HepG2 (cell line): ENCODE measurements around the gene BOLA3. TPM values are rescaled to one million over a fixed set of nuclear protein-coding genes. Genes with fewer than 3 reads are reported as not detected.
A peak's percentile ranks its signal among the peaks of the same experiment; 100 is the strongest.

Experiments used
- BRCA1 ChIP-seq: sonication (generic); formaldehyde crosslinking; IDR thresholded peaks from 2 replicates; pipeline ENCODE4 v1.4.0; 2020; ENCODE audit warnings: missing genetic modification reagents
- DNMT3B ChIP-seq: conservative IDR thresholded peaks from 2 replicates; pipeline ENCODE4 v1.6.1; 2016; ENCODE audit warnings: missing biosample characterization, control low read depth
- ETV5 ChIP-seq: IDR thresholded peaks from 2 replicates; pipeline ENCODE4 v1.6.1; 2018; ENCODE audit warnings: missing biosample characterization, missing genetic modification reagents, inconsistent platforms, borderline replicate concordance
- HNRNPH1 ChIP-seq: fragments of 200-400 bp; formaldehyde crosslinking; optimal IDR thresholded peaks from 2 replicates; pipeline ENCODE3; 2017; ENCODE audit warnings: mild to moderate bottlenecking, low read depth, low read length
- JUNB ChIP-seq: sonication (generic); formaldehyde crosslinking; IDR thresholded peaks from 2 replicates; pipeline ENCODE4 v1.8.0; 2022; ENCODE audit warnings: missing genetic modification reagents, mild to moderate bottlenecking, borderline replicate concordance
- MYNN ChIP-seq: sonication (generic); formaldehyde crosslinking; IDR thresholded peaks from 2 replicates; pipeline ENCODE4 v1.4.0; 2020; ENCODE audit warnings: mild to moderate bottlenecking, low read depth, missing genetic modification reagents
- NFATC3 ChIP-seq: sonication (generic); formaldehyde crosslinking; IDR thresholded peaks from 2 replicates; pipeline ENCODE4 v1.5.1; 2020; ENCODE audit warnings: mild to moderate bottlenecking, missing genetic modification reagents
- NFYC ChIP-seq: IDR thresholded peaks from 2 replicates; pipeline ENCODE4 v1.6.1; 2016; ENCODE audit warnings: missing genetic modification reagents, missing compliant biosample characterization
- PBX3 ChIP-seq: sonication (generic); formaldehyde crosslinking; IDR thresholded peaks from 2 replicates; pipeline ENCODE4 v1.8.1; 2023; ENCODE audit warnings: missing genetic modification reagents, inconsistent platforms, borderline replicate concordance
- POGZ ChIP-seq: sonication (generic); formaldehyde crosslinking; IDR thresholded peaks from 2 replicates; pipeline ENCODE4 v1.4.0; 2020; ENCODE audit warnings: mild to moderate bottlenecking, missing genetic modification reagents
- RXRB ChIP-seq: IDR thresholded peaks from 2 replicates; pipeline ENCODE4 v1.6.1; 2016; ENCODE audit warnings: borderline replicate concordance, missing genetic modification reagents, missing compliant biosample characterization
- SAFB2 ChIP-seq: sonication (generic); formaldehyde crosslinking; IDR thresholded peaks from 2 replicates; pipeline ENCODE4 v1.5.1; 2020; ENCODE audit warnings: missing genetic modification reagents, low read depth, mild to moderate bottlenecking, borderline replicate concordance
- SMARCC2 ChIP-seq: fragments of 450-650 bp; IDR thresholded peaks from 2 replicates; pipeline ENCODE4 v1.6.1; 2017; ENCODE audit warnings: antibody characterized with exemption, mild to moderate bottlenecking
- TCF7 ChIP-seq: sonication (generic); IDR thresholded peaks from 2 replicates; pipeline ENCODE4 v1.6.1; 2016; ENCODE audit warnings: antibody characterized with exemption, low read depth
- ZBTB7B ChIP-seq: sonication (generic); formaldehyde crosslinking; IDR thresholded peaks from 2 replicates; pipeline ENCODE4 v1.4.0; 2020; ENCODE audit warnings: missing genetic modification reagents
- ZNF296 ChIP-seq: sonication (generic); formaldehyde crosslinking; conservative IDR thresholded peaks from 2 replicates; pipeline ENCODE4 v1.5.0; 2020; ENCODE audit warnings: mild to moderate bottlenecking, missing genetic modification reagents
- ZNF335 ChIP-seq: sonication (generic); formaldehyde crosslinking; IDR thresholded peaks from 2 replicates; pipeline ENCODE4 v1.4.0; 2020; ENCODE audit warnings: missing genetic modification reagents
- ZNF552 ChIP-seq: sonication (generic); formaldehyde crosslinking; IDR thresholded peaks from 2 replicates; pipeline ENCODE4 v1.9.0; 2022; ENCODE audit warnings: missing genetic modification reagents, mild to moderate bottlenecking, borderline replicate concordance
- ZNF609 ChIP-seq: sonication (generic); formaldehyde crosslinking; IDR thresholded peaks from 2 replicates; pipeline ENCODE4 v1.4.0; 2020; ENCODE audit warnings: mild to moderate bottlenecking, missing genetic modification reagents, borderline replicate concordance
- ZNF713 ChIP-seq: sonication (generic); formaldehyde crosslinking; IDR thresholded peaks from 2 replicates; pipeline ENCODE4 v1.4.0; 2020; ENCODE audit warnings: mild to moderate bottlenecking, missing genetic modification reagents
- ZSCAN20 ChIP-seq: sonication (generic); formaldehyde crosslinking; IDR thresholded peaks from 2 replicates; pipeline ENCODE4 v1.4.0; 2020; ENCODE audit warnings: missing genetic modification reagents, mild to moderate bottlenecking, borderline replicate concordance
- polyA plus RNA-seq, 8 experiments: library from polyadenylated mRNA; depleted of rRNA in 3 of 8; stranded (reverse) in 7 of 8; unstranded in 1 of 8; fragments of >200 nt; fragmentation: Illumina TruSeq in 4 of 8; extraction: Trizol in 4 of 8; gene quantifications; 2 replicates each; pipeline versions ENCODE4 v1.2.1 to v1.2.3, GENCODE V29; 2011 to 2016; ENCODE audit warnings: low read depth in 4 of 8, missing spikeins in 1 of 8, mixed read lengths in 1 of 8; ENCODE audit not compliant: insufficient read depth in 1 of 8
- total RNA-seq, 5 experiments: library from RNA; depleted of rRNA; stranded (reverse); fragments of >200 nt; fragmentation: Illumina TruSeq; extraction: Trizol; gene quantifications; 2 replicates each; pipeline ENCODE4 v1.2.3, GENCODE V29; 2016; ENCODE audit warnings: low read depth in 1 of 5
- TF ChIP-seq, protein P1 (sequence below): sonication (generic); formaldehyde crosslinking; IDR thresholded peaks from 2 replicates; pipeline ENCODE4 v1.4.0; 2020; ENCODE audit warnings: low read depth, mild to moderate bottlenecking, missing genetic modification reagents

Gene BOLA3
- total and polyA plus RNA-seq, 2 of the 13 experiments (the other 11 are each of a cell fraction or from before 2014, with no cell fraction given), result 89.7 to 170 TPM

DNA sequence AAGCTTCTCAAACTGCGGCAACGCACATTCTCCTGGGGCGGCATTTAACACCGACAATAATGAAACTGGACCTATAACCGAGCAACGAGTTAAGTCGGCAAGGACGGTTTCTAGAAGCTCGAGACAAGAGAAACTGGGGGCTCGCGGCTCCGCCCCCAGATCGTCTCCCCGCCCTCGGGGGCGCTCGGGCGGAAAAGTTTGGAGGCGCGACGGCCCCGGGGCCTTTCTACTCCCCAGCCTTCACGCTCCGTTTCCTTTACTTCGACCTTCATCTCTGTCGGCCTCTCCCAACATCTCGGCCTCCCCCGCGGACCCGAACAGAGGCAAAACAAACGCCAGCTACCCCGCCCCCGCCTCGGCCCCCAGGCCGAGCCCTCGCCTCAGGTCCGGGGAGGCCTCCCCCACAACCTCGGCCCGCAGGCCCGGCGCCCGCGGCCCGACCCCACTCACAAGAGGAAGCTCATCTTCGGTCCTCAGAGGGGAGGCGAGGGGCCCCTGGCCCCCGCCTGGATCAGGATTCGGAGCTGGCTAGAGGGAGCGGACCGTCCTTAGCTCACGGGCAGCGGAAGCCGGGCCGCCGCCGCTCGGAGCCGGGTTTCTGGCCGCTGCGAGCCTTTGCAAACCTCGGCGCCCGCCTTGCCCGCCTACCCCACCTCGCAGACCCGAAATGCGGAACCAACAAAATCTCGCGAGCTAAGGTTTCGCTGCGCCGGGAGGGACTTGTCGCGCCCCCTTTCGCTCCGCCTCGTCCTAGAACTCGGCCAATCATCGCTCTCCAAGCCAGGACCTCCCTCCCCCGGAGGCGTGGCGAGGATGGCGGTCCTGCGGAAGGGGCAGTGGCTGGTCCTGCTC is 30.7 kb upstream of the BOLA3 start, which contains the start of gene MOB1A (continued):
- TF ChIP-seq MYNN (peak; percentile 52; the same call in 1 of the 2 replicates), ZNF609 (peak; percentile 10; the same call in 1 of the 2 replicates), SAFB2 (CRISPR knock-in tag) (peak; percentile 49; the same call in 1 of the 2 replicates), ZNF713 (CRISPR knock-in tag) (no peak), ZBTB7B (peak; percentile 82), NFATC3 (CRISPR knock-in tag) (no peak), ZNF552 (CRISPR knock-in tag) (no peak), ZNF335 (CRISPR knock-in tag) (0 out of 2 replicates have a peak, but pooled peaks have one; percentile 26), JUNB (CRISPR knock-in tag) (no peak), ETV5 (CRISPR knock-in tag) (peak; percentile 19; the same call in 1 of the 2 replicates), DNMT3B (CRISPR knock-in tag) (0 out of 2 replicates have a peak, but pooled peaks have one; percentile 7), TCF7 (no peak), HNRNPH1 (peak; percentile 81), PBX3 (CRISPR knock-in tag) (no peak; the same call in 1 of the 2 replicates), BRCA1 (CRISPR knock-in tag) (no peak), SMARCC2 (no peak), ZSCAN20 (no peak), NFYC (CRISPR knock-in tag) (peak; percentile 79), RXRB (CRISPR knock-in tag) (peak; percentile 34; the same call in 1 of the 2 replicates), ZNF296 (CRISPR knock-in tag) (peak; percentile 77; the same call in 1 of the 2 replicates), POGZ (CRISPR knock-in tag) (peak; percentile 86)
- TF ChIP-seq, protein P1, sequence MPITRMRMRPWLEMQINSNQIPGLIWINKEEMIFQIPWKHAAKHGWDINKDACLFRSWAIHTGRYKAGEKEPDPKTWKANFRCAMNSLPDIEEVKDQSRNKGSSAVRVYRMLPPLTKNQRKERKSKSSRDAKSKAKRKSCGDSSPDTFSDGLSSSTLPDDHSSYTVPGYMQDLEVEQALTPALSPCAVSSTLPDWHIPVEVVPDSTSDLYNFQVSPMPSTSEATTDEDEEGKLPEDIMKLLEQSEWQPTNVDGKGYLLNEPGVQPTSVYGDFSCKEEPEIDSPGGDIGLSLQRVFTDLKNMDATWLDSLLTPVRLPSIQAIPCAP (CRISPR knock-in tag), result peak; percentile 31
